Measurements from ENCODE around the gene TGFBR3.

Gene TGFBR3

DNA sequence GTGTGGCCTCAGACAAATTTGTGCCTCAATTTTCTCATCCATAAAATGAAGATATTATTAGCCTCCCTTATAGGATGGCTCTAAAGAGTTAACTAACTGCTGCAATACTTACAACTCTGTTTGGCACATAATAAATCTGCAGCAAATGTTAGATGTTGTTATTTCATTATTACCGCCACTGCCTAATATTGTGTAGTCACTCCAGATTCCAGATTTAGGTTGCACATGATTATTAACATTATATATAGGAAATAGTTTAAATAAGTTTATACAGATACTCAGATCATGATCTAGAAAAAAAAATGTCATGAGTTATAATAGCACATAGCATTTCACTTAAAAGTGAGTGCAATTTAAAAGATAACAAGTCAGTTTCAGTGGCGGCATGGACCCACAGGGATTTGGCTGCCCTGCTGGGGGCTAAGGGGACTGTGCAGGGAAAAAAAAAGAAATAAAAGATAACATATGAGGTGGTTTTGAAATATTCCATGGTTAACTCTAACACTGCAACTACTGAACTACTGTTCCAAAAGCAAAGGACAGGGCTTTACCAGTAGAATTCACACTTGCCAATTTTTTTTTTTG lies 170.4 kb downstream of the TGFBR3 start:
- H3F3A ChIP-seq (ENCODE audit: insufficient read depth): no peaks in the 10 kb centered on the region
- H3K36me3 ChIP-seq (ENCODE audit: low read length): no peaks in the 10 kb centered on the region
- no peaks in the 10 kb centered on the region for H3K79me2 ChIP-seq (ENCODE audit: insufficient read depth, low read length)
- no peak overlapping the region for H3K4me3 ChIP-seq (ENCODE audit: insufficient read depth, low read length, poor library complexity, severe bottlenecking)
- H3K9ac ChIP-seq (ENCODE audit: low read length): no peak overlapping the region
- H3K27ac ChIP-seq (ENCODE audit: low read depth, low read length): no peak overlapping the region
- no peaks in the 10 kb centered on the region for H3K9me2 ChIP-seq (replicated peaks; ENCODE audit: insufficient read depth, low read length)
- TF ChIP-seq EZH2phosphoT487 (conservative IDR thresholded peaks at IDR 0.05; ENCODE audit: low read length) (no peak), CTCF (IDR thresholded peaks at IDR 0.05; ENCODE audit: insufficient read depth, low read length, poor library complexity, severe bottlenecking) (no peak)
- H4K20me1 ChIP-seq (ENCODE audit: low read depth, low read length): no peaks in the 10 kb centered on the region
- H3K4me2 ChIP-seq (ENCODE audit: low read depth, low read length, poor library complexity, severe bottlenecking): no peak overlapping the region
- no peaks in the 10 kb centered on the region for H3K9me3 ChIP-seq (ENCODE audit: insufficient read depth, low read length)
- no peak overlapping the region for H2AFZ ChIP-seq (ENCODE audit: low read depth, low read length, severe bottlenecking)
- no peaks in the 10 kb centered on the region for H3K27me3 ChIP-seq (ENCODE audit: low read length)

- H3K27ac ChIP-seq (ENCODE audit: low read depth, low read length): no peak overlapping the region
- H3F3A ChIP-seq (ENCODE audit: insufficient read depth): no peaks in the 10 kb centered on the region
- H3K4me2 ChIP-seq (ENCODE audit: low read depth, low read length, poor library complexity, severe bottlenecking): no peak overlapping the region
- H3K79me2 ChIP-seq (ENCODE audit: insufficient read depth, low read length): no peaks in the 10 kb centered on the region
- no peaks in the 10 kb centered on the region for H3K27me3 ChIP-seq (ENCODE audit: low read length)
- H3K36me3 ChIP-seq (ENCODE audit: low read length): no peaks in the 10 kb centered on the region
- no peak overlapping the region for H2AFZ ChIP-seq (ENCODE audit: low read depth, low read length, severe bottlenecking)
- no peak overlapping the region for H3K9ac ChIP-seq (ENCODE audit: low read length)
- H3K9me2 ChIP-seq (replicated peaks; ENCODE audit: insufficient read depth, low read length): no peaks in the 10 kb centered on the region
- H3K4me3 ChIP-seq (ENCODE audit: insufficient read depth, low read length, poor library complexity, severe bottlenecking): no peak overlapping the region
- no peaks in the 10 kb centered on the region for H4K20me1 ChIP-seq (ENCODE audit: low read depth, low read length)
- TF ChIP-seq EZH2phosphoT487 (conservative IDR thresholded peaks at IDR 0.05; ENCODE audit: low read length) (no peak), CTCF (IDR thresholded peaks at IDR 0.05; ENCODE audit: insufficient read depth, low read length, poor library complexity, severe bottlenecking) (no peak)
- H3K9me3 ChIP-seq (ENCODE audit: insufficient read depth, low read length): no peaks in the 10 kb centered on the region
These were observed 171.0 kb downstream of the TGFBR3 start for GRCh38 chr1:91714867-91715381.

GRCh38 chr1:91712981-91713841 lies 172.7 kb downstream of the TGFBR3 start:
- no peaks in the 10 kb centered on the region for H3K36me3 ChIP-seq (ENCODE audit: low read length)
- H3K79me2 ChIP-seq (ENCODE audit: insufficient read depth, low read length): no peaks in the 10 kb centered on the region
- H3K9ac ChIP-seq (ENCODE audit: low read length): no peak overlapping the region
- H3K9me2 ChIP-seq (replicated peaks; ENCODE audit: insufficient read depth, low read length): no peaks in the 10 kb centered on the region
- no peak overlapping the region for H2AFZ ChIP-seq (ENCODE audit: low read depth, low read length, severe bottlenecking)
- H3K27me3 ChIP-seq (ENCODE audit: low read length): no peaks in the 10 kb centered on the region
- H3K4me2 ChIP-seq (ENCODE audit: low read depth, low read length, poor library complexity, severe bottlenecking): no peak overlapping the region
- H3K27ac ChIP-seq (ENCODE audit: low read depth, low read length): no peak overlapping the region
- H3K9me3 ChIP-seq (ENCODE audit: insufficient read depth, low read length): no peaks in the 10 kb centered on the region
- H4K20me1 ChIP-seq (ENCODE audit: low read depth, low read length): no peaks in the 10 kb centered on the region
- no peaks in the 10 kb centered on the region for H3F3A ChIP-seq (ENCODE audit: insufficient read depth)
- H3K4me3 ChIP-seq (ENCODE audit: insufficient read depth, low read length, poor library complexity, severe bottlenecking): no peak overlapping the region
- TF ChIP-seq CTCF (IDR thresholded peaks at IDR 0.05; ENCODE audit: insufficient read depth, low read length, poor library complexity, severe bottlenecking): no peak
- no peak for TF ChIP-seq EZH2phosphoT487 (conservative IDR thresholded peaks at IDR 0.05; ENCODE audit: low read length)
